K562 (cell line): ENCODE measurements around the gene PRRC2A. TPM values are rescaled to one million over a fixed set of nuclear protein-coding genes. Genes with fewer than 3 reads are reported as not detected.

Experiments used
- CHCHD3 ChIP-seq: fragments of 250-450 bp; sonication (Bioruptor Pico); IDR thresholded peaks from 2 replicates; pipeline ENCODE4 v2.1.2; 2022; ENCODE audit warnings: mild to moderate bottlenecking
- LARP7 ChIP-seq: fragments of 450-650 bp; IDR thresholded peaks from 2 replicates; pipeline ENCODE4 v1.6.1; 2016
- MAFF ChIP-seq: IDR thresholded peaks from 2 replicates; pipeline ENCODE4 v1.6.1; 2012; ENCODE audit warnings: low read length, improper control_type of control experiment
- MCM3 ChIP-seq: fragments of 450-650 bp; IDR thresholded peaks from 2 replicates; pipeline ENCODE4 v1.6.1; 2016
- MECOM ChIP-seq: fragments of 250-450 bp; sonication (Bioruptor Pico); IDR thresholded peaks from 2 replicates; pipeline ENCODE4 v1.8.0; 2022; ENCODE audit warnings: inconsistent platforms
- MYNN ChIP-seq, 2 experiments: sonication (generic); formaldehyde crosslinking in 1 of 2; IDR thresholded peaks; 2 replicates each; pipeline versions ENCODE4 v1.5.0 to v1.6.1; 2016 to 2020; ENCODE audit warnings: antibody characterized with exemption in 1 of 2, missing genetic modification reagents in 1 of 2
- NFIC ChIP-seq: fragments of 450-650 bp; IDR thresholded peaks from 2 replicates; pipeline ENCODE4 v1.6.1; 2017; ENCODE audit warnings: mild to moderate bottlenecking, inconsistent platforms
- NRF1 ChIP-seq, 2 experiments: fragments of 450-650 bp; IDR thresholded peaks in 1 of 2; conservative IDR thresholded peaks in 1 of 2; 2 replicates each; pipeline ENCODE4 v1.6.1; 2014; ENCODE audit warnings: mild to moderate bottlenecking in 2 of 2
- PCBP2 ChIP-seq: fragments of 200-400 bp; formaldehyde crosslinking; IDR thresholded peaks from 2 replicates; pipeline ENCODE4 v1.6.1; 2018; ENCODE audit warnings: low read length, low read depth, mild to moderate bottlenecking, moderate library complexity; ENCODE audit not compliant: poor library complexity, severe bottlenecking
- RCOR1 ChIP-seq, 2 experiments: IDR thresholded peaks; 2 replicates each; pipeline ENCODE4 v1.6.1; 2012; ENCODE audit warnings: low read depth in 2 of 2, low read length in 2 of 2, borderline replicate concordance in 1 of 2, improper control_type of control experiment in 1 of 2
- REST ChIP-seq, 2 experiments: fragments of 450-650 bp; formaldehyde crosslinking in 1 of 2; IDR thresholded peaks; 2 replicates each; pipeline versions ENCODE4 v1.4.0 to v1.6.1; 2014 to 2020; ENCODE audit warnings: mild to moderate bottlenecking in 2 of 2, borderline replicate concordance in 1 of 2, low read depth in 1 of 2
- RNF2 ChIP-seq: sonication (generic); IDR thresholded peaks from 2 replicates; pipeline ENCODE4 v1.6.1; 2016
- TAF1 ChIP-seq: IDR thresholded peaks from 2 replicates; pipeline ENCODE4 v1.6.1; 2011; ENCODE audit warnings: mild to moderate bottlenecking, low read length, moderate library complexity; ENCODE audit not compliant: insufficient read depth, control insufficient read depth, severe bottlenecking; ENCODE audit errors: extremely low read depth
- THAP7 ChIP-seq: fragments of 250-450 bp; sonication (Bioruptor Pico); IDR thresholded peaks from 2 replicates; pipeline ENCODE4 v1.5.0; 2021
- WHSC1 ChIP-seq: IDR thresholded peaks from one replicate; pipeline ENCODE4 v1.6.1; 2012; ENCODE audit warnings: low read length, control low read depth, inconsistent platforms
- XRCC4 ChIP-seq: IDR thresholded peaks from one replicate; pipeline ENCODE4 v1.6.1; 2011; ENCODE audit not compliant: insufficient read depth, insufficient read length; ENCODE audit errors: extremely low read depth
- ZBTB26 ChIP-seq: fragments of 450-650 bp; formaldehyde crosslinking; IDR thresholded peaks from 2 replicates; pipeline ENCODE4 v1.4.0; 2022; ENCODE audit warnings: missing genetic modification characterization
- ZFX ChIP-seq: sonication (generic); formaldehyde crosslinking; IDR thresholded peaks from 2 replicates; pipeline ENCODE4 v1.8.0; 2022; ENCODE audit warnings: mild to moderate bottlenecking, missing genetic modification reagents, moderate library complexity
- ZNF282 ChIP-seq: sonication (generic); formaldehyde crosslinking; IDR thresholded peaks from 2 replicates; pipeline ENCODE4 v1.8.1; 2023; ENCODE audit warnings: missing genetic modification reagents
- ZZZ3 ChIP-seq: fragments of 450-650 bp; IDR thresholded peaks from 2 replicates; pipeline ENCODE4 v1.6.1; 2016; ENCODE audit warnings: antibody characterized with exemption, mild to moderate bottlenecking, moderate library complexity
- polyA plus RNA-seq, 8 experiments: library from polyadenylated mRNA; depleted of rRNA in 4 of 8; stranded (reverse) in 5 of 8; unstranded in 3 of 8; fragments of >200 nt; fragmentation: Nextera tagmentation in 2 of 8; fragmentation: Illumina TruSeq in 1 of 8; extraction: Ambion mirVana in 2 of 8; extraction: Trizol in 1 of 8; gene quantifications; 2 replicates each; pipeline versions ENCODE4 v1.2.1 to v1.2.3, GENCODE V29; 2011 to 2014; ENCODE audit warnings: inconsistent platforms in 1 of 8, missing spikeins in 1 of 8
- total RNA-seq, 7 experiments: library from RNA; depleted of rRNA in 6 of 7; stranded (reverse); fragments of >200 nt in 6 of 7; fragmentation: Illumina TruSeq in 2 of 7; extraction: Trizol in 2 of 7; gene quantifications; 2 replicates each; pipeline versions ENCODE4 v1.2.1 to v1.2.3, GENCODE V29; 2011 to 2021; ENCODE audit warnings: low replicate concordance in 1 of 7

PRRC2A gene
- total and polyA plus RNA-seq, 9 of the 15 experiments (the other 6 are each of a cell fraction or from before 2014, with no cell fraction given), result 1.0 to 332 (median 63.0) TPM

GRCh38 chr6:31658983-31659648 lies 38.6 kb downstream of the PRRC2A start (continued):
- TF ChIP-seq ZZZ3 (no peak), XRCC4 (no peak), MAFF (no peak), LARP7 (no peak), ZBTB26 (CRISPR knock-in tag) (0 out of 2 replicates have a peak, but pooled peaks have one; percentile 8), PCBP2 (no peak), MYNN (IDR thresholded peaks at IDR 0.05) (no peak), MYNN (CRISPR knock-in tag; IDR thresholded peaks at IDR 0.05) (no peak), REST (IDR thresholded peaks at IDR 0.05; ENCODE audit: borderline replicate concordance) (no peak), REST (CRISPR knock-in tag; IDR thresholded peaks at IDR 0.05; ENCODE audit: low read depth) (no peak), ZFX (no peak), WHSC1 (peak; percentile 60), THAP7 (CRISPR knock-in tag) (no peak), RNF2 (no peak), CHCHD3 (no peak), MECOM (CRISPR knock-in tag) (peak; percentile 30; the same call in 1 of the 2 replicates), NFIC (no peak), RCOR1 (IDR thresholded peaks at IDR 0.05; ENCODE audit: borderline replicate concordance in 1 of 2, low read depth in 2 of 2, low read length in 2 of 2) (no peak), ZNF282 (CRISPR knock-in tag) (no peak), MCM3 (no peak), TAF1 (no peak), NRF1 (conservative IDR thresholded peaks at IDR 0.05 in 1 of 2, IDR thresholded peaks at IDR 0.05 in 1 of 2) (peak in 1 of 2 experiments; percentile 29; a peak in 2 of 4 replicates)
